Stimulated activated CD8-positive, alpha-beta memory T cell treated with anti-CD3 and anti-CD28 coated beads, Interleukin-15, amount 100 ng/mL, for 48 hours (primary cell): Measurements from ENCODE around the gene YIF1A.
"Not testable (repeated sequence)": the region's sequence is repeated elsewhere in the genome, so short reads cannot be mapped to it uniquely, and the experiment has no call there.

Experiments used
- DNase-seq, 2 donors: peaks; one replicate each; pipeline ENCODE4 v3.0.0-alpha.2; 2020; ENCODE audit warnings: low read depth in 2 of 2

Gene YIF1A

GRCh38 chr11:66311965-66312548, 23.1 kb upstream of the YIF1A start:
- DNase-seq, result peak; percentile 94 to 96

GRCh38 chr11:66311470-66311964, 22.6 kb upstream of the YIF1A start:
- no peak for DNase-seq

GRCh38 chr11:66310803-66311440, 22.0 kb upstream of the YIF1A start:
- DNase-seq, result not testable (repeated sequence)

- no peak for DNase-seq
These were observed 21.4 kb upstream of the YIF1A start for GRCh38 chr11:66310324-66310723.

- no peak for DNase-seq
These were observed 20.5 kb upstream of the YIF1A start for GRCh38 chr11:66309475-66309874.

GRCh38 chr11:66302656-66303055, 13.7 kb upstream of the YIF1A start:
- no peak for DNase-seq

GRCh38 chr11:66299186-66299585, 10.2 kb upstream of the YIF1A start:
- no peak for DNase-seq

GRCh38 chr11:66297610-66298009, 8.7 kb upstream of the YIF1A start:
- no peak for DNase-seq

GRCh38 chr11:66294626-66295620, 6.0 kb upstream of the YIF1A start:
- no peak for DNase-seq

GRCh38 chr11:66293777-66294625, 5.1 kb upstream of the YIF1A start:
- DNase-seq, result no peak

- no peak for DNase-seq
These were observed 4.4 kb upstream of the YIF1A start for GRCh38 chr11:66293352-66293751.

GRCh38 chr11:66292543-66293332, 3.8 kb upstream of the YIF1A start:
- no peak for DNase-seq

- DNase-seq, result no peak
These were observed 3.0 kb upstream of the YIF1A start, which contains the start of gene TMEM151A for GRCh38 chr11:66291706-66292542. Gene TMEM151A (plus strand): TSS chr11:66291894. CDS start chr11:66292014, 120 bp downstream.

GRCh38 chr11:66291303-66291705, 2.4 kb upstream of the YIF1A start:
- no peak for DNase-seq

- DNase-seq, result no peak
These were observed 1.3 kb upstream of the YIF1A start for GRCh38 chr11:66290330-66290621.

- DNase-seq, result peak; percentile 68 to 75
These were observed 796 bp upstream of the YIF1A start for GRCh38 chr11:66289548-66290329.

GRCh38 chr11:66287889-66288670, 863 bp downstream of the YIF1A start:
- DNase-seq, result no peak

GRCh38 chr11:66287211-66287888, 1.6 kb downstream of the YIF1A start:
- DNase-seq, result no peak
